Measurements from ENCODE around the gene ATG10. TPM values are rescaled to one million over a fixed set of nuclear protein-coding genes. Genes with fewer than 3 reads are reported as not detected.

The ATG10 gene
- total and polyA plus RNA-seq, 2 experiments from 2014 or later: 12.5 to 17.7 TPM

DNA sequence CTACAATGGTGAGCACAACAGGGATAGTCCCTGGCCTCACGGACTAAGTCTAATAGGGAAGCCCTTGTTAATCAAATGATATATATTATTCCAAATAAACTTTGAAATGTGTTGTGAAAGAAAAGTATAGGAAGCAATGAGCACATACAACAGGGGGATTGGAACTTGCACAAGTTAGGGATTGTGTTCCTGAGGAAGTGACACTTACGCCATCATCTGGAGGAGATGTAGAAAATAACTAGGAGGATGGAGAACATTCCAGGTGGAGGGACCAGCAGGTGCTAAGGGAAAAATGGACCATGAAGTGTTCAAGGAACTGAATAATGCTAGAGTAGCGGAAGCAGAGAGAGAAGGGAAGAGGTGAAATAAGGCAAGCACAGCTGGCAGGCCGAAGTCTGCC, 325.1 kb downstream of the ATG10 start:
- peak; percentile 58 for DNase-seq (ENCODE audit: low spot score)
- no peak overlapping the region for H3K4me3 ChIP-seq
- peaks cover 11% of the 10 kb centered on the region for H3K27me3 ChIP-seq (ENCODE audit: insufficient read depth)
- H3K9me3 Mint-ChIP-seq: peaks cover 3% of the 10 kb centered on the region; the same call in 1 of the 3 replicates
- H3K36me3 ChIP-seq (ENCODE audit: insufficient read depth): no peaks in the 10 kb centered on the region
- TF ChIP-seq ZNF114 (CRISPR knock-in tag; IDR thresholded peaks at IDR 0.05): 0 out of 2 replicates have a peak, but pooled peaks have one; percentile 22
- TF ChIP-seq, protein P1, sequence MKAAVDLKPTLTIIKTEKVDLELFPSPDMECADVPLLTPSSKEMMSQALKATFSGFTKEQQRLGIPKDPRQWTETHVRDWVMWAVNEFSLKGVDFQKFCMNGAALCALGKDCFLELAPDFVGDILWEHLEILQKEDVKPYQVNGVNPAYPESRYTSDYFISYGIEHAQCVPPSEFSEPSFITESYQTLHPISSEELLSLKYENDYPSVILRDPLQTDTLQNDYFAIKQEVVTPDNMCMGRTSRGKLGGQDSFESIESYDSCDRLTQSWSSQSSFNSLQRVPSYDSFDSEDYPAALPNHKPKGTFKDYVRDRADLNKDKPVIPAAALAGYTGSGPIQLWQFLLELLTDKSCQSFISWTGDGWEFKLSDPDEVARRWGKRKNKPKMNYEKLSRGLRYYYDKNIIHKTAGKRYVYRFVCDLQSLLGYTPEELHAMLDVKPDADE (IDR thresholded peaks at IDR 0.05): no peak
- TF ChIP-seq, protein P2, sequence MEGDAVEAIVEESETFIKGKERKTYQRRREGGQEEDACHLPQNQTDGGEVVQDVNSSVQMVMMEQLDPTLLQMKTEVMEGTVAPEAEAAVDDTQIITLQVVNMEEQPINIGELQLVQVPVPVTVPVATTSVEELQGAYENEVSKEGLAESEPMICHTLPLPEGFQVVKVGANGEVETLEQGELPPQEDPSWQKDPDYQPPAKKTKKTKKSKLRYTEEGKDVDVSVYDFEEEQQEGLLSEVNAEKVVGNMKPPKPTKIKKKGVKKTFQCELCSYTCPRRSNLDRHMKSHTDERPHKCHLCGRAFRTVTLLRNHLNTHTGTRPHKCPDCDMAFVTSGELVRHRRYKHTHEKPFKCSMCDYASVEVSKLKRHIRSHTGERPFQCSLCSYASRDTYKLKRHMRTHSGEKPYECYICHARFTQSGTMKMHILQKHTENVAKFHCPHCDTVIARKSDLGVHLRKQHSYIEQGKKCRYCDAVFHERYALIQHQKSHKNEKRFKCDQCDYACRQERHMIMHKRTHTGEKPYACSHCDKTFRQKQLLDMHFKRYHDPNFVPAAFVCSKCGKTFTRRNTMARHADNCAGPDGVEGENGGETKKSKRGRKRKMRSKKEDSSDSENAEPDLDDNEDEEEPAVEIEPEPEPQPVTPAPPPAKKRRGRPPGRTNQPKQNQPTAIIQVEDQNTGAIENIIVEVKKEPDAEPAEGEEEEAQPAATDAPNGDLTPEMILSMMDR (conservative IDR thresholded peaks at IDR 0.05; ENCODE audit: low read depth in 2 of 2): peak; percentile 54 to 82
- H3K36me3 Mint-ChIP-seq (ENCODE audit: low read depth): no peaks in the 10 kb centered on the region
- H3K27ac ChIP-seq (ENCODE audit: low read depth): no peak overlapping the region
- no peak overlapping the region for H2AFZ ChIP-seq
- peaks cover 31% of the 10 kb centered on the region for H3K4me1 Mint-ChIP-seq
- ATAC-seq: no peak
- H3K4me3 Mint-ChIP-seq: no peak overlapping the region
- H3K79me2 ChIP-seq (replicated peaks; ENCODE audit: insufficient read depth): no peaks in the 10 kb centered on the region
- H3K4me2 ChIP-seq: no peak overlapping the region
- no peaks in the 10 kb centered on the region for H3K9me2 ChIP-seq (ENCODE audit: insufficient read depth)
- H3K27me3 Mint-ChIP-seq (ENCODE audit: insufficient read depth, low read depth, poor library complexity): peaks cover 13% of the 10 kb centered on the region
- H4K20me1 ChIP-seq (replicated peaks; ENCODE audit: insufficient read depth): no peaks in the 10 kb centered on the region
- no peak overlapping the region for H3K27ac Mint-ChIP-seq
- H3F3A ChIP-seq (replicated peaks; ENCODE audit: low read depth): no peaks in the 10 kb centered on the region
- H3K4me1 ChIP-seq (ENCODE audit: insufficient read depth): peaks cover 29% of the 10 kb centered on the region

DNA sequence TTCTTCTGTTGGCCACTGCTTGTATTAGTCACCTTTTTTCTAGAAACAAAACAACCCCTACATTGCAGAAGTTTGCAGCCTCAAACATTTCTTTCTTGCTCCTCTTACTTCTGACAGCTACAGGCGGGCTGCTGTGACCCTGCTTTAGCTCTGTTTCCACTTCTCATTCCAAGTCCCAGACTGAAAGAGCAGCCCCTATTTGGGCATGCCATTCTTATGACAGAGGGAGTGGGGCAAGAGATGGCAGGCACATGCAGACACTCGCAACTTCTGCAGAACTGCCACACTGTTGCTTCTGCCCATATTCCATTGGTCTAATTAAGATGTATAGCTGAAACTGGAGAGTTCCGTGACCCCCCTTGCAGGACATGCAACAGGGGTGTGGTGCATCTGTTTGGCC, 325.9 kb downstream of the ATG10 start:
- no peak for ATAC-seq
- H3K9me3 Mint-ChIP-seq: peaks cover 3% of the 10 kb centered on the region; the same call in 1 of the 3 replicates
- TF ChIP-seq, protein P1 (IDR thresholded peaks at IDR 0.05): no peak
- TF ChIP-seq, protein P3, sequence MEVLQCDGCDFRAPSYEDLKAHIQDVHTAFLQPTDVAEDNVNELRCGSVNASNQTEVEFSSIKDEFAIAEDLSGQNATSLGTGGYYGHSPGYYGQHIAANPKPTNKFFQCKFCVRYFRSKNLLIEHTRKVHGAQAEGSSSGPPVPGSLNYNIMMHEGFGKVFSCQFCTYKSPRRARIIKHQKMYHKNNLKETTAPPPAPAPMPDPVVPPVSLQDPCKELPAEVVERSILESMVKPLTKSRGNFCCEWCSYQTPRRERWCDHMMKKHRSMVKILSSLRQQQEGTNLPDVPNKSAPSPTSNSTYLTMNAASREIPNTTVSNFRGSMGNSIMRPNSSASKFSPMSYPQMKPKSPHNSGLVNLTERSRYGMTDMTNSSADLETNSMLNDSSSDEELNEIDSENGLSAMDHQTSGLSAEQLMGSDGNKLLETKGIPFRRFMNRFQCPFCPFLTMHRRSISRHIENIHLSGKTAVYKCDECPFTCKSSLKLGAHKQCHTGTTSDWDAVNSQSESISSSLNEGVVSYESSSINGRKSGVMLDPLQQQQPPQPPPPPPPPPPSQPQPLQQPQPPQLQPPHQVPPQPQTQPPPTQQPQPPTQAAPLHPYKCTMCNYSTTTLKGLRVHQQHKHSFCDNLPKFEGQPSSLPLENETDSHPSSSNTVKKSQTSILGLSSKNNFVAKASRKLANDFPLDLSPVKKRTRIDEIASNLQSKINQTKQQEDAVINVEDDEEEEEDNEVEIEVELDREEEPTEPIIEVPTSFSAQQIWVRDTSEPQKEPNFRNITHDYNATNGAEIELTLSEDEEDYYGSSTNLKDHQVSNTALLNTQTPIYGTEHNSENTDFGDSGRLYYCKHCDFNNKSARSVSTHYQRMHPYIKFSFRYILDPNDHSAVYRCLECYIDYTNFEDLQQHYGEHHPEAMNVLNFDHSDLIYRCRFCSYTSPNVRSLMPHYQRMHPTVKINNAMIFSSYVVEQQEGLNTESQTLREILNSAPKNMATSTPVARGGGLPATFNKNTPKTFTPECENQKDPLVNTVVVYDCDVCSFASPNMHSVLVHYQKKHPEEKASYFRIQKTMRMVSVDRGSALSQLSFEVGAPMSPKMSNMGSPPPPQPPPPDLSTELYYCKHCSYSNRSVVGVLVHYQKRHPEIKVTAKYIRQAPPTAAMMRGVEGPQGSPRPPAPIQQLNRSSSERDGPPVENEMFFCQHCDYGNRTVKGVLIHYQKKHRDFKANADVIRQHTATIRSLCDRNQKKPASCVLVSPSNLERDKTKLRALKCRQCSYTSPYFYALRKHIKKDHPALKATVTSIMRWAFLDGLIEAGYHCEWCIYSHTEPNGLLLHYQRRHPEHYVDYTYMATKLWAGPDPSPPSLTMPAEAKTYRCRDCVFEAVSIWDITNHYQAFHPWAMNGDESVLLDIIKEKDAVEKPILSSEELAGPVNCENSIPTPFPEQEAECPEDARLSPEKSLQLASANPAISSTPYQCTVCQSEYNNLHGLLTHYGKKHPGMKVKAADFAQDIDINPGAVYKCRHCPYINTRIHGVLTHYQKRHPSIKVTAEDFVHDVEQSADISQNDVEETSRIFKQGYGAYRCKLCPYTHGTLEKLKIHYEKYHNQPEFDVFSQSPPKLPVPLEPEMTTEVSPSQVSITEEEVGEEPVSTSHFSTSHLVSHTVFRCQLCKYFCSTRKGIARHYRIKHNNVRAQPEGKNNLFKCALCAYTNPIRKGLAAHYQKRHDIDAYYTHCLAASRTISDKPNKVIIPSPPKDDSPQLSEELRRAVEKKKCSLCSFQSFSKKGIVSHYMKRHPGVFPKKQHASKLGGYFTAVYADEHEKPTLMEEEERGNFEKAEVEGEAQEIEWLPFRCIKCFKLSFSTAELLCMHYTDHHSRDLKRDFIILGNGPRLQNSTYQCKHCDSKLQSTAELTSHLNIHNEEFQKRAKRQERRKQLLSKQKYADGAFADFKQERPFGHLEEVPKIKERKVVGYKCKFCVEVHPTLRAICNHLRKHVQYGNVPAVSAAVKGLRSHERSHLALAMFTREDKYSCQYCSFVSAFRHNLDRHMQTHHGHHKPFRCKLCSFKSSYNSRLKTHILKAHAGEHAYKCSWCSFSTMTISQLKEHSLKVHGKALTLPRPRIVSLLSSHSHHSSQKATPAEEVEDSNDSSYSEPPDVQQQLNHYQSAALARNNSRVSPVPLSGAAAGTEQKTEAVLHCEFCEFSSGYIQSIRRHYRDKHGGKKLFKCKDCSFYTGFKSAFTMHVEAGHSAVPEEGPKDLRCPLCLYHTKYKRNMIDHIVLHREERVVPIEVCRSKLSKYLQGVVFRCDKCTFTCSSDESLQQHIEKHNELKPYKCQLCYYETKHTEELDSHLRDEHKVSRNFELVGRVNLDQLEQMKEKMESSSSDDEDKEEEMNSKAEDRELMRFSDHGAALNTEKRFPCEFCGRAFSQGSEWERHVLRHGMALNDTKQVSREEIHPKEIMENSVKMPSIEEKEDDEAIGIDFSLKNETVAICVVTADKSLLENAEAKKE (CRISPR knock-in tag; IDR thresholded peaks at IDR 0.05): no peak
- TF ChIP-seq ZNF331 (CRISPR knock-in tag; IDR thresholded peaks at IDR 0.05; ENCODE audit: low read depth) (no peak), STAT1 (IDR thresholded peaks at IDR 0.05; ENCODE audit: unreplicated experiment) (no peak), JUNB (IDR thresholded peaks at IDR 0.05; ENCODE audit: unreplicated experiment) (no peak), ZNF114 (CRISPR knock-in tag; IDR thresholded peaks at IDR 0.05) (no peak), NANOG (IDR thresholded peaks at IDR 0.05; ENCODE audit: borderline replicate concordance) (no peak), POLR2AphosphoS5 (IDR thresholded peaks at IDR 0.05; ENCODE audit: low read depth) (no peak), EZH2phosphoT487 (IDR thresholded peaks at IDR 0.05; ENCODE audit: unreplicated experiment) (no peak), EZH2 (IDR thresholded peaks at IDR 0.05; ENCODE audit: low read depth, unreplicated experiment) (no peak)

More for the DNA sequence above, 325.9 kb downstream of the ATG10 start:
- Histone ChIP-seq H3K79me2 (replicated peaks; ENCODE audit: insufficient read depth) (no peaks in the 10 kb centered on the region), H4K20me1 (replicated peaks; ENCODE audit: insufficient read depth) (no peaks in the 10 kb centered on the region), H2AFZ (no peak overlapping the region), H3K4me3 (no peak overlapping the region), H3K27ac (ENCODE audit: low read depth) (no peak overlapping the region), H3K36me3 (ENCODE audit: insufficient read depth) (no peaks in the 10 kb centered on the region), H3F3A (replicated peaks; ENCODE audit: low read depth) (no peaks in the 10 kb centered on the region), H3K9me2 (ENCODE audit: insufficient read depth) (no peaks in the 10 kb centered on the region), H3K4me1 (ENCODE audit: insufficient read depth) (peaks cover 27% of the 10 kb centered on the region), H3K4me2 (no peak overlapping the region), H3K27me3 (ENCODE audit: insufficient read depth) (peaks cover 3% of the 10 kb centered on the region)
- Mint-ChIP-seq H3K27ac (no peak overlapping the region), H3K36me3 (ENCODE audit: low read depth) (no peaks in the 10 kb centered on the region), H3K4me3 (no peak overlapping the region), H3K27me3 (ENCODE audit: insufficient read depth, low read depth, poor library complexity) (peaks cover 13% of the 10 kb centered on the region), H3K4me1 (peaks cover 29% of the 10 kb centered on the region)
- DNase-seq (ENCODE audit: low spot score): no peak
